KG1 (cell line): ENCODE measurements around the gene TSC1.
A peak's percentile ranks its signal among the peaks of the same experiment; 100 is the strongest.

ENCODE experiments used
- DNase-seq: peaks from one replicate; lab custom pipeline; 2025; lab: John Stamatoyannopoulos, UW

TSC1 gene

GRCh38 chr9:132888151-132888550, 56.3 kb downstream of the TSC1 start:
- no peak for DNase-seq

- DNase-seq, result no peak
Measured at GRCh38 chr9:132887181-132888120, 57.0 kb downstream of the TSC1 start.

- no peak for DNase-seq
Measured at GRCh38 chr9:132886334-132886725, 58.1 kb downstream of the TSC1 start.

GRCh38 chr9:132885720-132886333, 58.6 kb downstream of the TSC1 start:
- DNase-seq, result no peak

GRCh38 chr9:132883349-132884294, 60.8 kb downstream of the TSC1 start:
- no peak for DNase-seq

GRCh38 chr9:132882616-132883015, 61.8 kb downstream of the TSC1 start:
- DNase-seq, result no peak

- DNase-seq, result no peak
Measured at GRCh38 chr9:132881826-132882225, 62.6 kb downstream of the TSC1 start.

GRCh38 chr9:132880324-132880661, 64.1 kb downstream of the TSC1 start:
- DNase-seq, result no peak

GRCh38 chr9:132879457-132880323, 64.7 kb downstream of the TSC1 start:
- no peak for DNase-seq

GRCh38 chr9:132878695-132879456, 65.5 kb downstream of the TSC1 start, which contains the start of gene SPACA9:
Gene SPACA9 (plus strand): TSS chr9:132878898. CDS start chr9:132883948, 5,050 bp downstream.
- DNase-seq, result no peak

- peak; percentile 74 for DNase-seq
Measured at GRCh38 chr9:132877824-132878694, 66.4 kb downstream of the TSC1 start, which contains the start of gene AK8. Gene AK8 (minus strand): TSS chr9:132878284. CDS start chr9:132878255, 29 bp downstream.

- DNase-seq, result no peak
Measured at GRCh38 chr9:132877458-132877823, 67.0 kb downstream of the TSC1 start.

- DNase-seq, result no peak
Measured at GRCh38 chr9:132876849-132877248, 67.6 kb downstream of the TSC1 start.

- no peak for DNase-seq
Measured at GRCh38 chr9:132875159-132875558, 69.3 kb downstream of the TSC1 start.

GRCh38 chr9:132873403-132873802, 71.0 kb downstream of the TSC1 start:
- no peak for DNase-seq

GRCh38 chr9:132869266-132869665, 75.2 kb downstream of the TSC1 start:
- DNase-seq, result no peak

GRCh38 chr9:132866898-132867297, 77.5 kb downstream of the TSC1 start:
- no peak for DNase-seq

GRCh38 chr9:132864691-132865090, 79.7 kb downstream of the TSC1 start:
- DNase-seq, result no peak

GRCh38 chr9:132864277-132864676, 80.1 kb downstream of the TSC1 start:
- no peak for DNase-seq
